ENCODE results near the gene MTX2.
"Not testable (repeated sequence)": the region's sequence is repeated elsewhere in the genome, so short reads cannot be mapped to it uniquely, and the experiment has no call there.

Gene MTX2

DNA sequence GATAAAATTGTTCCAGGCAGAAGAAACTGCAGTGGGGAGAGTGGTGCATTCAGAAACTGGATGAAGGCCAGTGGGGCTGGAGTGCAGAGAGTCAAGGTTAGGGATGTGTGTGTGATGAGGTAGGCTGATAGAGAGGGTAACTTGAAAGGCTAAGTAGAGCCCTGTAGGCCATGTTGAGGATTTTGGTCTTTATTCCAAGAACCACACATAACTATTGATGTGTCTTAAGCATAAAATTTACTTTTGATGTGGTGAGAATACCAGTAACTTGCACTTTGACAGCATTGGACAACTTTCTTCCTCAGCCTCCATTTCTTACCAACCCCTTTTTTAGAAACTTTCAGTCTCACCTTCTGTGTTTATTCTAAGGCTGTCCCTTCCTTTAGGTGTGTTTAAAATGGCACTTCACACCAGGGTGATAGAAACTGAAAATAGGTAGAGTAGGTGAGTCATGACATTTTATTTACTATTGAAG is 22.6 kb downstream of the MTX2 start:
- no peak for DNase-seq

DNA sequence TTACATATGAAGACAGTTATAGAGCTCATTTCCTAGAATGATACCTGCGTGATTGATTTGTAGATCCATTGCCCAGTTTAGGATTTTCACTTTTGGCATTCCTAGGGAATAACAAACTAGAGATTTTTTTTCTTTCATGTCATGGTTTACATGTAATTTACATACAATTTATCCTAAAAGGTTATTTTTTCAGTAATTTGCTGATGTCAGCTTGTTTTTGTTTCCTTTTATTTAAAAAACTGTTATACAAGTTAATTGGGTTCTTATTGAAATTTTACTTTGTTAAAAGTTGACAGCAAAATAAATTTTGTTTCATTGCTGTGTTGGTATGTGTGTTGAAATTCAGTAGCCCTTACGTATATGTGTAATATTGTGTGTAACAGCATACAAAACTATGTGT is 23.4 kb downstream of the MTX2 start:
- no peak for DNase-seq

DNA sequence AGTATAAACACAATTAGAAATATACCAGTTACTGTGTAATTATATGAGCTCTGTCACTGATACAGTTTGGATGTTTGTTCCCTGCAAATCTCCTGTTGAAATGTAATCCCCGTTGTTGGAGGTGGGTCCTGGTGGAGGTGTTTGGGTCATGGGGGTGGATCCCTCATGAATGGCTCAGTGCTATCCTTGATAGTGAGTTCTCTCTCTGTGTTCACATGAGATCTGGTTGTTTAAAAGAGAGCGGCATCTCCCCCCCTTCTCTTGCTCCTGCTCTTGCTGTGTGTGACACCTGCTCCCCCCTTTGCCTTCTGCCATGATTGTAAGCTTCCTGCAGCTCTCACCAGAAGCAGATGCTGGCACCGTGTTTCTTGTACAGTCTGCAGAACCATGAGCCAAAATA is 24.1 kb downstream of the MTX2 start:
- no peak for DNase-seq

DNA sequence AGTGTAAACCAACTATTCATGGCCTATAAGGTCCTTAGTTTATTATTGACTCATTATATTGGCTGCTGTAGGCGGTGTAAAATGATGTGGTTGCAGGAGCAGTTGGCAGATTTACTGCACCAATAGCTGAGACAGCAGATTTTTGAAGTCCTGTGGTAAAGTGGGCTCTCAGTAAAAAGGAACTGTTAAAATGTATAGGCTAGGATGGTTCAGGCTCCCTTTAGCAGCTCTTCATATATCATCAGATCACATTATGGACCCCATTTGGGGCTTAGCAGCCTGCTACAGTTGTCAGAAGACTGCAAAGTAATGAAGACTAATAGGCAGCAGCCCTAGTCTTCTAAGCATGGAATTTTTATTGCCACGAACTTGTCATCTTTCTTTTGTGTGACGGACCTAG is 27.8 kb downstream of the MTX2 start:
- DNase-seq, result no peak

DNA sequence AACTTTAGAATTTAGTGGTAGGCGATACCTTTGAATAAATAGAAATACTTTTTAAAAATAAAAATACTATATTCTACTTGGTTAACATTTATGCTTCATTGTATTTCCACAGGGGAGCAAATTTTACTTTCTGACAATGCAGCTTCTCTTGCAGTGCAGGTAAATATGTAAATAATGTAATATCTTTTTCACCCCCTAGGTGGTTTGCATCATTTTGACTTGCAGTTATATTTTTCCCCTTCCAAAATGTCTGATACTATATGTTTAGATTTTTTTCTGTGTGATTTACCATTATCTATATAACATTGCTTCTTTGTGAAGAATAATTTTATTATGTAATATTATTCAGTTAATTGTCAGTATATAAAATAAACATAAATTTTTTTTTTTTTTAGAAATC is 28.5 kb downstream of the MTX2 start:
- no peak for DNase-seq

DNA sequence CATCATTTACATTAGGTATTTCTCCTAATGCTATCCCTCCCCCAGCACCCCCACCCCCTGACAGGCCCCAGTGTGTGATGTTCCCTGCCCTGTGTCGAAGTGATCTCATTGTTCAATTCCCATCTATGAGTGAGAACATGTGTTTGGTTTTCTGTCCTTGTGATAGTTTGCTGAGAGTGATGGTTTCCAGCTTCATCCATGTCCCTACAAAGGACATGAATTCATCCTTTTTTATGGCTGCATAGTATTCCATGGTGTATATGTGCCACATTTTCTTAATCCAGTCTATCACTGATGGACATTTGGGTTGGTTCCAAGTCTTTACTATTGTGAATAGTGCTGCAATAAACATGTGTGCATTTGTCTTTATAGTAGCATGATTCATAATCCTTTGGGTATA is 36.8 kb downstream of the MTX2 start:
- DNase-seq, result not testable (repeated sequence)

DNA sequence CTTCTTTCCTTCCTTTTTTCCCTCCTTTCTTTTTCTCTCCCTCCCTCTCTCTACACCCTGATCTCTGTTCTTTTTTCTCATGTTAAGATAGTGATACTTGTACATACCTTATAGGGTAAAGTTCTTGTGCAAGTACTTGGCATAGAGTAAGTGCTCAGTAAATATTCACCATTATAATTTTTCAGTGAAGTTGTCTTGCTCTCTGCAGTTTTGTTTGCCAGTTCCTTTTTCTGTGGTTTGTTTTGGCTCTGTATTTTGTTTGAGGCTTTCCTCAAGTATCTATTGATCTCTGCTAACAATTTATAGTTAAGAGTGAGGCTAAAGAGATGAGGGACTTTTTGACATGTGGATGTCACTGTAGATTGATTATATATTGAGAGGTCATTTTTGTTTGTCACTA is 48.0 kb downstream of the MTX2 start:
- no peak for DNase-seq

DNA sequence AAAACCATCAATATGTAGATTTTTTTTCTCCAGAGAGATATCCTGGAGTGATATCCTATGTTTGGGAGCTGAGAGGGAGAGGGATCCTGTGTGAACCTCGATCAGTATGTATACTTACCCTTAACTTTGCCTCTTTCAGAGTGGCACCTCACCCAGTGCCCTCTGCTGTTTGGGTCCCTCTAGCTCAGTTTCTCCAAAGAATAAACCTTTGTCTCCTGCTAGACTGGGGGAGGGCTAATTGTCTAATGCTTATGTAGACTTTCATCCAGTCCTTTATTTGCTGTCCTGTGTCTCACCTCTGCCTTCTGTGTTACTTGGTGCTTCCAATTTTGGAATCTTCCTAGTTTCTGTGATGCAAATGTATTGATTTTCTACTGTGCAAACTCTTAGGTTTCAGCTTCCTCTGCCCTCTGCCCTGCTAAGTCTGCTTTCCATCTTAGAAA is 48.4 kb downstream of the MTX2 start:
- no peak for DNase-seq

DNA sequence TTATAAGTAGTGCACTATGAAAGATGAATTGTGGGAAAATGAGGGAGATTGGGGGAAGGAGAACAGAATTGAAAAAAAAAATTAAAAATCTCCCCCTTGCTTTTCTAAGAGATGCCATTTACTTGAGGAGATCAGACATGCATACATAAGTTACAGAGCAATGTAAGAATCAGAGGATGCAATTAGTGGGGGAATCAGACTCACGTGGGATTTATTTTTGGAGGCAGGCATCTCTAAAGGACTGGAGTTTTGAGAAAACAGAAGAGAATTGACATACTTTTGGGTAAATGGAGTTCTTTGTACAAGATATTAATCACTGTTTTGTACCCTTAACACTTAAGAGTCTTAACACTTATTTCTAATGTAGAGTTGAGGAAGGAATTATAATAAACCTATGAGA is 52.7 kb downstream of the MTX2 start:
- no peak for DNase-seq

DNA sequence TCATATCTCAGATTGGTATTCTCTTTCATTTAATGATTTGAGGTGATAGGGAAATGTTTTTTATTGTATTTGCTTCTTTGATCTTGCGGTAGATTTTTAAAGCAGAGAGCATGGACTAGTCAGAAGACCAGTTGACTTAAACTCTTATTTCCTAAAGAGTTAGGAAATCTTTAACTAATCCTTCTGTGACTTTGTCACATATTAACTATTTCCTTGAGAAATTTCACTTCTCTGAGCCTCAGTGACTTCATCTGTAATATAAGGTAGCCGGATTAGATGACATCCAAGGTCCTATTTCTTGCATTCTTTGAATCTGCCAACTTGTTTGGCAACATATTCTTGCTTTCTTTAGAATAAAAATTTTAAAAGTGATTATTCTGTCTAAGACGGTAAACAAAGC is 55.6 kb downstream of the MTX2 start:
- no peak for DNase-seq

DNA sequence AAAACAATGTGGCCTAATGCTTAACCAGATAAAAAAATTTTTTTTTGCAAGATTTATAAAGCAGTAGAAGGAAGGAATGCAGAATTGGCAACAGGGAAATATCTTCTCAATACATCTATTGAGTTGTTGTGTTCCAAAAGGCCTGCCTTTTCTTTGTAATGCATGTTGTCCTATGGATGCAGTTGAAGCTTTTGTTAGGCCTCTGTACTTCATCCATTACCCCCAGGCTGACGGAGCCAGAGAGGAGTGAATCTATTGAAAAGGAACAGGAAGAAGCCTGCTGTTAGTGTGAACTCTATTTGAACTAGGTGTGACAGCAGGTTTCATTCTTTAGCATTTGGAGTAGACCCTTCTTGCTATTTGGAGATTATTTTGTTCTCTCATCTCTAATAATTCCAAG is 56.5 kb downstream of the MTX2 start:
- no peak for DNase-seq

DNA sequence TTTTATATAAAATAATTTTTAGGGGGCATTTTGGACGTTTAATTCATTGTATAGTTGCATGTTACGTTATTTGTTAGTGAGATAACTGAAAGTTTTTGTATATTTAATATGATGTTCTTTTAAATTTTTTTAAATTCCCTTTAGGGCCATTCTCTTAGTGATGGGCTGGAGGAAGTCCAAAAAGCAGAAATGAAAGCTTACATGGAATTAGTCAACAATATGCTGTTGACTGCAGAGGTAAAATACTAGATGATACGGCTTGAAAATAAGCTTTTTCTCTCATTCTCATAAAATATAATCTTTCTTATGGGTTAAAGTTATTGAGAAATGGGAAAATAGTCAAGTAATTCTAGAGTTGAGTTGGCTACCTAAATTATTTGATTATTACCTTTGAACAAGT is 58.9 kb downstream of the MTX2 start:
- DNase-seq, result no peak

DNA sequence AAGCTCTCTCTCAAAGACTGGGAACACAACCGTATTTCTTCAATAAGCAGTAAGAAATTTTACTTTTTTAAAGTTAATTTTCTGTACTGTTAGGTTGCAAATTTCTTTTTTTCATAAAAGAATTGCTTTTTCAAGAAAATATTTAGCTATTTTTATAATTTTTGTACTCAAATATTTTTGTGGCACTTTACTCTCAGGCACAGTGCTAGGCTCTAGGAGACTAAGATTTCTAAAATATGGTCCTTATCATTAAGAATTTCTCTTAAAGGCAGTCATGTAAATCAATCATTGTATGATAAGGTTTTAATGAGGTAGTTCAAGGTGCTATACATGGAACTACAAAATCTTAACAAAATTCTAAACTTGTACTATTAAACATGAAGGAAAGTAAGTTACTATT is 61.4 kb downstream of the MTX2 start:
- DNase-seq, result no peak

DNA sequence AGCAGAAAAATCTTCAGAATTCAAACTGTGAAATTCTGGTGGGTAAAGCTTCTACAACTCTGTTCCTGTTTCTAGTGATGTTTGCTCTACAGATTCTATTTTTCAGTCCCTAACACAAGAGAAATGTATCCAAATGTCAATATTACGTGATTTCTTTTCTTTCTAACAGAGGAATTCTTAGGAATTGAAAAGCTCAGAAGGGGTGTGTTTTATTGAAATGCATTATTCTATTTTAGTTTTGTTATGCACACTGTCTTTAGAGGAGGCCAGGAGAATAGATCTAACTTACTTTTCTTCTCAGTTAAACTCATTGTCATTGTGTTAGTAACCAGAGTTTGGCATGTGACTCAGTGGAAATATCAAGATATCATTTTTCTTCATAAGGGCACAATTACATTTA is 62.4 kb downstream of the MTX2 start:
- DNase-seq, result no peak

DNA sequence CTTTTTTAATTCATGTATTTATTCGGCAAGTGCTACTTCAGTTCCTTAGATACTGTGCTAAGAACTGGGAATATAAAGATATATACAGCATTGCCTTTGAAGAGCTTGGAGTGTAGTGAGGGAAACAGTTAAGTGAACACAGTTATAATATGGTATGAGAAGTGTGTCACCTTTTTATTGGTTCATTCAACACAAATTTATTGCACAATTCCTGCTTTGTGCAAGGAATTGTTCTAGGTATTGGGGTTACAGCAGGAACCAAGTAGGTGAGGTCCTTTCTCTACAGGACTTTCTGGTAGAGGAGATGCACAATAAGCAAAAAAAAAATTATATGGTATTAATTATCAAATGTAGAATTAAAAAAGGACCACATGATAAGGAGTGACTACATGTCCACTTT is 65.5 kb downstream of the MTX2 start:
- no peak for DNase-seq

DNA sequence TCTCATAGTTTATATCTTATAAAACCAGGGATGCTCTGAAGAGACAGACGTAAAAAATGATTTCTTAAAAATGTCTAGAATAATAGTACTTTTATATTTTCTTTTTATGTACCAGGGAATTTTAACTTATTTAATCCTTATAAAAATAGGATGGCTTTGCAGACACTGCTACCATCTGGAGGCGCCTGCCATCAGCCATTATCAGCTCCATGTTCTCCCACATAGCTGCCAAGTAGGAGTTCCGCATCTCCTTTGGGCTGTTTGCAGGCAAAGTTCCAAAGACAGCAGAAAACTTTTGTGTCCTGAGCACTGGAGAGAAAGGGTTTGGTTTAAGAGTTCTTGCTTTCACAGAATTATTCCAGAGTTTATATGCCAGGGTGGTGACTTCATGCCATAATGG is 69.2 kb downstream of the MTX2 start:
- no peak for DNase-seq

DNA sequence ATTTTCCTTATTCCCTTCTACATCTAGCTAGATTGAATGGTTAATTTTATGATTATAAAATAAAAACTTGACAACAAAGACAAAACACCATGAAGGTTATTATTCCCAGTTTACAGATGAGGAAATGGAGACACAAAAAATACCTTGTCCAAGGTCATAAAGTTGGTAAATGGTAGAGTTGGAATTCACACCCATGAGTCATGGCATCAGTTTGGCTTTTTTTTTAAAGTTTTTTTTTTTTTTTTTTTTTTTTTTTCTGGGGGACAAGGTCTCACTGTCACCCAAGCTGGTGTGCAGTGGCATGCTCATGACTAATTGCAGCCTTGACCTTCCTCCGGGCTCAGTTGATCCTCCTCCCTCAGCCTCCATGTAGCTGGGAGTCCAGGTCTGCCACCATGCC is 70.0 kb downstream of the MTX2 start:
- no peak for DNase-seq

DNA sequence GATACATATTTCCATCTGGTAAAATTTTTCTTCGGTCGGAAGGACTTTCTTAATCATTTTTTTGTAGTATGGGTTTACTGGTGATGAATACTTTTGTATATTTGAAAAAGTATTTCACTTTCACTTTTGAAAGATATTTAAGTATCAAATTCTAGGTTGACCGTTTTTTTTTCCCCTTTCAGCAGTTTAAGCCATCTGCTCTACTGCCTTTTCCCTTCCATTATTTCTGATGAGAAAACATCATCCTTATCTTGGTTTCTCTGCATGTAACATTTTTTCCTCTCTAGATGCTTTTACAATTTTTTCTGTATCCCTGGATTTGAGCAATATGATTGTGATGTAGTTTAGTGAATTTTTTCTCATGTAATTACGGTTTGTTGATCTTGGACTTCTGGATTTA is 87.0 kb downstream of the MTX2 start:
- DNase-seq, result no peak

DNA sequence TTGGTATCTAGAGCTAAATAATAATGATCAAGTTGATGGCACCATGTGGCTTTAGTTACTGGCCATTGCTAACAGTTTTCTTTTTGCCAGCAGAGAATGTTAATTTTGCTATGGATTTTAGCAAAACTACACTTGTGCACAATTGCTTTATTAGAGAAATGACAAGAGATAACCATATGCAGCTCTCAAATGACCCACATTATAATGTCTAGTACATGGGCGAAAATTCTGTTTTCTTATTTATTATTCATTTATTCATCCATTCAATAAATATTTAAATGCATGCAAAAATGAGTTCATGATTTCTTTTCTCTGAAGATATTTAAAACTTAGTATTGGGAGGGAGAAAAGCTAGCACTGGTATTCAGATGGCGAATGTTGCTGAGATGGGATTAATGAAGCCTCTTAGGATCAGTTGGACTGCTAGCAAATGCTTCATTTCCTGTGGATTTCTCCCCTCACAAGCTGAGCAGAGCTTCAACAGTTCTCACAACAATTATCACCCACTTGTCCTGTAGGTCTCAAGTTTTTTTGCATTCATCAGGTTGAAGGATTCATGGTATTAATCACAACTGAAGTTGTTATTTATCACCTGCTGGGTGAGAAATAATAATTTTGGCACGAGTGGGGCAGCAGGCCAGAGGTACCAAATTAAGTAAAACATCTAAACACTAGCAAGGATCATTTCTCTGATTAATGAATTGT is 95.2 kb downstream of the MTX2 start:
- no peak for DNase-seq

DNA sequence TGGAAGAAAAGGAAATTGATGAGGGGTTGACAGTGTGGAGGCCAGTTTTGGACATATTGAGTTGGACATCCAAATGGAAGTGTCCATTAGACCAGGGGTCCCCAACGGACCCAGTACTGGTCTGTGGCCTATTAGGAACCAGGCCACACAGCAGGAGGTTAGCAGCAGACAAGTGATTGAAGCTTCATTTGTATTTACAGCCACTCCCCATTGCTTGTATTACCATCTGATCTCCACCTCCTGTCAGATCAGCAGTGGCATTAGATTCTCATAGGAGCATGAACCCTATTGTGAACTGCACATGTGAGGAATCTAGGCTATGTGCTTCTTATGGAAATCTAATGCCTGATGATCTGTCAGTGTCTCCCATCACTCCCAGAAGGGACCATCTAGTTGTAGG is 99.1 kb downstream of the MTX2 start:
- no peak for DNase-seq

DNA sequence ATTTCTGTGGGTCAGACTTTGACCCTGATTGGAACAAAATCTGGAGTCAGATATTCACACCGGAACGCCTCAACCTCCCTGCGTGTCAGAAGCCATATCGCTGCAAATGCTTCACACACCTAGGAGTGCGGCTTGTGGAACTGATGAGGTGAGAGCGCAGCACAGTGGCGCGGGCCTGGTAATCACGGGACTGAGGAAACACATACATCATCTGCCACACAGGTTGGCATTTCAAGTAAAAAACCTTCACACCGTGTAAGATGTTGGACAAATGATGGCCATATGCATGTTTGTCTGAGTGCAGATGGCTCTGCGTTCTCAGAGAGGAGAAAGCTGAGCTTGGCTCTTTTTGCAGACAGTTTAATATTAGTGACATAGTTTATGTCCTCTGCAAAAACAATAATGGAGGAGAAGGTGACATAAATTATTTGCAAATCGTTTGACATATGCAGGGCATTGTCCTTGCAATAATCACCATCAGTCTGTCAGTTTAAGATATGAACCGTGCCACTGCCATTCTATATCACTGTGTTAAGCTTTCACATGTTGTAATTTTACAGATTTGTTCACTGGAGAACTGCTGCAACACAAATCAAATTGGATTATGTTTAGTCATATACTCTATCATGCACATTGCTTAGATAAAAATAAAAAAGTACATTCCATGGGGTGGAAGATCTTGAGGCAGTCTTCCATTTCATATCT is 101.4 kb downstream of the MTX2 start:
- DNase-seq, result no peak

DNA sequence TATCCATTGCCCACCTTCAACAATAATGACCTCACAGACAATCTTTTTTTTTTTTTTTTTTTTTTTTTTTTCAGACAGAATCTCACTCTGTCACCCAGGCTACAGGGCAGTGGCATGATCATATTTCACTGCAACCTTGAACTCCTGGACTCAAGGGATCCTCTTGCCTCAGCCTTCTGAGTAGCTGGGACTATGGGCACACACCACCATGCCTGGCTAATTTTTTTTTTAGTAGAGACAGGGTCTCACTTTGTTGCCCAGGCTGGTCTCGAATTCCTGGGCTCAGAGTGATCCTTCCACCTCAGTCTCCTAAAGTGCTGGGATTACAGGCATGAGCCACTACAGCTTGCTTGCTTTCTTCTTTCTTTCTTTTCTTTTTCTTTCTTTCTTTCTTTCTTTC is 103.9 kb downstream of the MTX2 start:
- DNase-seq, result not testable (repeated sequence)

DNA sequence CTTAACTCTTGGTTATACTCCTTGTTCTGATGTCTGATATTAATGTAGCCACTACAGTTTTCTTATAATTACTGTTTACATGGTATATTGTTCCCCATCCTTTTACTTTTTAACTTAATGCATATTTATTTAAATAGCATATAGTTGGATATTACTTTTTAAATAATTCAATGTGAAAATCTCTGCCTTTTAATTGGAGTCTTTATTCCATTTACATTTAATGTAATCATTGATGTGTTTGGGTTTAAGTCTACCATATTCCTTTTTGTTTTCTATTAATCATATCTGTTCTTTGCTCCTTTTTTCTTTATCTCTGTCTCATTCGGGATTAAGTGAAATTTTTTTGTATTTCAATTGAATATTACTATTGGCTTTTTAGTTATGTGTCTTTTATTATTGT is 109.1 kb downstream of the MTX2 start:
- DNase-seq, result no peak

DNA sequence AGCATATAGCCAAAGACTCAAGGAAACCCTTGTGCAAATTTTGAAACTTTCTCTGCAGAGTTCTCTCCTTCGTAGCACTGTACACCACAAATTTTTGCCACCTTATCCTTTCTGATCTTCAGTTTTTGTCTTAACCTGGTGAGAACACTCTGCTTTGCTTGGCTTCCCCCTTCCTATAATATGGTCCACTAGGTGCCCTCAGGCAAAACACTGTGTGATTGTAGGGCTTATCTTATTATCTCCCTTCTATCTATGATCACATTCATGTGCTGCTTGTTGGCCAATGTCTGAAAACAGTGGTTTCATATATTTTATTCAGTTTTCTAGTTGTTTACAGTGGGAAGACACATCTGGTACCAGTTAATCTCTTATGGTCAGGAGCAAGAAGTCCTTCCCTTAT is 111.1 kb downstream of the MTX2 start:
- no peak for DNase-seq

DNA sequence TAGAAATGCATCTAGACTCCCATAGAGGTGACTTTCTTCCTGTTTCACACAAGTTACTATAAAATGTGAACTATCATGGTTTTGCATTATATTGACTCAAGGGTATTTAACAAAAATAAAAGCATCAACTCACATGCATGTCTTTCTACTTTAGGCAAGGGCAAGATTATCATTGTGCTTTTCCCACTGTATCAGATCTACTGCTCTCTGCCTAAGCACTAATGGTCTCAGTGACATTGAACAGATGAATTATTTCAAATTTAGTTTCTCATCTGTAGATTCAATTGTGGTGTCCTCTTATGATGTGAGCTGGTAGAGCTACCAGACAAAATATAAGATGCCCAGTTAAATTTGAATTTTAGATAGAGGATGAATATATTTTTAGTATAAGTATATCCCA is 113.9 kb downstream of the MTX2 start:
- no peak for DNase-seq

Measured in stimulated activated CD4-positive, alpha-beta T cell treated with anti-CD3 and anti-CD28 coated beads, Interleukin-2, amount 100 ng/mL, for 48 hours (primary cell).